ENCODE data around the gene PRXL2B. TPM values are rescaled to one million over a fixed set of nuclear protein-coding genes. Genes with fewer than 3 reads are reported as not detected.

The PRXL2B gene
- polyA plus RNA-seq, 1 experiment = 10.2 TPM

GRCh38 chr1:2539312-2539907 lies 47.2 kb upstream of the PRXL2B start:
- POLR2A ChIA-PET = no interaction called here
- no peak for DNase-seq (ENCODE audit: low read depth, low spot score)
- TF ChIP-seq, protein P1, sequence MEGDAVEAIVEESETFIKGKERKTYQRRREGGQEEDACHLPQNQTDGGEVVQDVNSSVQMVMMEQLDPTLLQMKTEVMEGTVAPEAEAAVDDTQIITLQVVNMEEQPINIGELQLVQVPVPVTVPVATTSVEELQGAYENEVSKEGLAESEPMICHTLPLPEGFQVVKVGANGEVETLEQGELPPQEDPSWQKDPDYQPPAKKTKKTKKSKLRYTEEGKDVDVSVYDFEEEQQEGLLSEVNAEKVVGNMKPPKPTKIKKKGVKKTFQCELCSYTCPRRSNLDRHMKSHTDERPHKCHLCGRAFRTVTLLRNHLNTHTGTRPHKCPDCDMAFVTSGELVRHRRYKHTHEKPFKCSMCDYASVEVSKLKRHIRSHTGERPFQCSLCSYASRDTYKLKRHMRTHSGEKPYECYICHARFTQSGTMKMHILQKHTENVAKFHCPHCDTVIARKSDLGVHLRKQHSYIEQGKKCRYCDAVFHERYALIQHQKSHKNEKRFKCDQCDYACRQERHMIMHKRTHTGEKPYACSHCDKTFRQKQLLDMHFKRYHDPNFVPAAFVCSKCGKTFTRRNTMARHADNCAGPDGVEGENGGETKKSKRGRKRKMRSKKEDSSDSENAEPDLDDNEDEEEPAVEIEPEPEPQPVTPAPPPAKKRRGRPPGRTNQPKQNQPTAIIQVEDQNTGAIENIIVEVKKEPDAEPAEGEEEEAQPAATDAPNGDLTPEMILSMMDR (IDR thresholded peaks at IDR 0.05; ENCODE audit: low read depth, low read length) = peak; percentile 28; the same call in 1 of the 2 replicates
- Histone ChIP-seq H3K27me3 (ENCODE audit: control insufficient read depth, insufficient read depth, low read length) (peaks cover 9% of the 10 kb centered on the region), H3K27ac (ENCODE audit: low read depth, low read length) (no peak overlapping the region), H3K4me3 (ENCODE audit: low read depth, low read length) (no peak overlapping the region), H3K9me3 (ENCODE audit: control insufficient read depth, insufficient read depth, low read length) (no peaks in the 10 kb centered on the region; the same call in 1 of the 2 replicates)
- CTCF ChIA-PET = no interaction called here

- DNase-seq (ENCODE audit: low read depth, low spot score) = no peak
- TF ChIP-seq, protein P1 (IDR thresholded peaks at IDR 0.05; ENCODE audit: low read depth, low read length) = no peak
- ChIA-PET POLR2A (interaction anchor here (0.7 kb wide), 1 partner anchor 22 kb away, joined by 3 read pairs; no protein-coding TSS in a partner anchor), CTCF (interaction anchor here (0.5 to 0.6 kb wide), 2 partner anchors 126 to 1037 kb away, joined by 3 to 4 read pairs; no protein-coding TSS in a partner anchor)
- H3K27me3 ChIP-seq (ENCODE audit: control insufficient read depth, insufficient read depth, low read length) = peaks cover 9% of the 10 kb centered on the region
- no peaks in the 10 kb centered on the region for H3K9me3 ChIP-seq (ENCODE audit: control insufficient read depth, insufficient read depth, low read length)
- H3K4me3 ChIP-seq (ENCODE audit: low read depth, low read length) = no peak overlapping the region
- no peak overlapping the region for H3K27ac ChIP-seq (ENCODE audit: low read depth, low read length)
Measured at GRCh38 chr1:2540816-2541492, 45.6 kb upstream of the PRXL2B start.

GRCh38 chr1:2541619-2542245 lies 44.8 kb upstream of the PRXL2B start:
- no peaks in the 10 kb centered on the region for H3K9me3 ChIP-seq (ENCODE audit: control insufficient read depth, insufficient read depth, low read length)
- DNase-seq (ENCODE audit: low read depth, low spot score) = no peak
- TF ChIP-seq, protein P1 (IDR thresholded peaks at IDR 0.05; ENCODE audit: low read depth, low read length) = no peak
- H3K27me3 ChIP-seq (ENCODE audit: control insufficient read depth, insufficient read depth, low read length) = peaks cover 9% of the 10 kb centered on the region
- ChIA-PET CTCF (no interaction called here), POLR2A (interaction anchor here (0.7 kb wide), 1 partner anchor 23 kb away, joined by 3 read pairs; no protein-coding TSS in a partner anchor)
- no peak overlapping the region for H3K27ac ChIP-seq (ENCODE audit: low read depth, low read length)
- H3K4me3 ChIP-seq (ENCODE audit: low read depth, low read length) = no peak overlapping the region

- Histone ChIP-seq H3K27me3 (ENCODE audit: control insufficient read depth, insufficient read depth, low read length) (peaks cover 9% of the 10 kb centered on the region), H3K4me3 (ENCODE audit: low read depth, low read length) (no peak overlapping the region), H3K27ac (ENCODE audit: low read depth, low read length) (no peak overlapping the region), H3K9me3 (ENCODE audit: control insufficient read depth, insufficient read depth, low read length) (no peaks in the 10 kb centered on the region)
- ChIA-PET POLR2A (no interaction called here), CTCF (no interaction called here)
- DNase-seq (ENCODE audit: low read depth, low spot score) = no peak
- TF ChIP-seq, protein P1 (IDR thresholded peaks at IDR 0.05; ENCODE audit: low read depth, low read length) = no peak
Measured at GRCh38 chr1:2542246-2542915, 44.2 kb upstream of the PRXL2B start.

Measured in AG04450 (cell line).